PC-3 (cell line): ENCODE results near the gene S100Z. TPM values are rescaled to one million over a fixed set of nuclear protein-coding genes. Genes with fewer than 3 reads are reported as not detected.
A peak's percentile ranks its signal among the peaks of the same experiment; 100 is the strongest.

ENCODE experiments used
- ATAC-seq: fragments of 200-7000 bp; cut with Tn5 transposase; 2 replicates; pipeline ENCODE4 v1.9.1; 2020; ENCODE audit warnings: mild to moderate bottlenecking, moderate library complexity
- BruUV-seq: library from RNA; stranded (reverse); fragments of 400-500 nt; replicated peaks from 2 replicates; lab custom pipeline; 2021; lab: Mats Ljungman, UMichigan
- CTCF ChIA-PET: fragments of 300-600 bp; sonication (Branson Sonifier 250); formaldehyde crosslinking; loops from one replicate; lab custom pipeline; 2022; ENCODE audit warnings: antibody characterized with exemption; lab: Charles Lee
- POLR2A ChIA-PET: fragments of 300-600 bp; sonication (Branson Sonifier 250); formaldehyde crosslinking; loops from one replicate; lab custom pipeline; 2022; ENCODE audit warnings: antibody characterized with exemption; ENCODE audit not compliant: unreplicated experiment; lab: Charles Lee
- DNase-seq: peaks from one replicate; pipeline ENCODE4 v3.0.0-alpha.2; 2015
- H2AFZ ChIP-seq: fragments of 300-600 bp; sonication (generic); 2 replicates; pipeline ENCODE4 v1.6.0; 2016; ENCODE audit warnings: antibody characterized with exemption, low read length
- H3F3A ChIP-seq: fragments of 300-600 bp; sonication (generic); one replicate; pipeline ENCODE4 v1.6.0; 2017; ENCODE audit warnings: antibody characterized with exemption, low read length, control low read depth, mild to moderate bottlenecking; ENCODE audit not compliant: unreplicated experiment
- H3K27ac ChIP-seq: fragments of 300-600 bp; sonication (generic); 2 replicates; pipeline ENCODE4 v1.5.1; 2016; ENCODE audit warnings: mild to moderate bottlenecking, low read length
- H3K27me3 ChIP-seq: fragments of 300-600 bp; sonication (generic); 2 replicates; pipeline ENCODE4 v1.6.1; 2016; ENCODE audit warnings: low read length, mixed read lengths
- H3K36me3 ChIP-seq: fragments of 300-600 bp; sonication (generic); 2 replicates; pipeline ENCODE4 v1.6.1; 2016; ENCODE audit warnings: low read depth, mixed run types, low read length, mixed read lengths
- H3K4me1 ChIP-seq: fragments of 300-600 bp; sonication (generic); 2 replicates; pipeline ENCODE4 v1.5.1; 2016; ENCODE audit warnings: low read length; ENCODE audit not compliant: insufficient read depth
- H3K4me2 ChIP-seq: fragments of 300-600 bp; sonication (generic); 2 replicates; pipeline ENCODE4 v1.6.0; 2016; ENCODE audit warnings: low read length
- H3K4me3 ChIP-seq: fragments of 300-600 bp; sonication (generic); 2 replicates; pipeline ENCODE4 v1.5.1; 2016; ENCODE audit warnings: mild to moderate bottlenecking, low read length, mixed read lengths
- H3K79me2 ChIP-seq: fragments of 300-600 bp; sonication (generic); 2 replicates; pipeline ENCODE4 v1.6.1; 2017; ENCODE audit warnings: low read length, mixed read lengths
- H3K9ac ChIP-seq: fragments of 300-600 bp; sonication (generic); 2 replicates; pipeline ENCODE4 v1.6.0; 2016; ENCODE audit warnings: mild to moderate bottlenecking, low read length
- H3K9me2 ChIP-seq: fragments of 300-600 bp; sonication (generic); replicated peaks from 2 replicates; pipeline ENCODE4 v1.6.1; 2016; ENCODE audit warnings: mixed run types, low read length, mixed read lengths
- H3K9me3 ChIP-seq: fragments of 300-600 bp; sonication (generic); 2 replicates; pipeline ENCODE4 v1.6.1; 2016; ENCODE audit warnings: low read length, mixed read lengths
- H4K20me1 ChIP-seq: fragments of 300-600 bp; sonication (generic); 2 replicates; pipeline ENCODE4 v1.6.1; 2016; ENCODE audit warnings: low read length, mixed read lengths
- EZH2 ChIP-seq: fragments of 300-600 bp; sonication (generic); IDR thresholded peaks from one replicate; pipeline ENCODE4 v1.6.1; 2017; ENCODE audit warnings: antibody characterized with exemption, mild to moderate bottlenecking, low read length; ENCODE audit not compliant: unreplicated experiment
- EZH2phosphoT487 ChIP-seq: fragments of 300-600 bp; sonication (generic); IDR thresholded peaks from 2 replicates; pipeline ENCODE4 v1.6.1; 2018; ENCODE audit warnings: mild to moderate bottlenecking, antibody characterized with exemption, low read length, borderline replicate concordance
- intact Hi-C: fragments of 100-400 bp; cut with micrococcal nuclease; formaldehyde crosslinking; loops from 2 replicates; pipeline ENCODE4 v1.9.0; 2023
- total RNA-seq: library from RNA; depleted of rRNA; stranded (reverse); fragments of >200 nt; gene quantifications from 2 replicates; pipeline ENCODE4 v1.2.3, GENCODE V29; 2014
- TF ChIP-seq, protein P1 (sequence below): fragments of 300-600 bp; sonication (generic); conservative IDR thresholded peaks from 2 replicates; pipeline ENCODE4 v1.5.1; 2017; ENCODE audit warnings: antibody characterized with exemption, low read depth, mild to moderate bottlenecking, low read length

Gene S100Z
- total RNA-seq, 1 experiment from 2014 or later, result 0.11 TPM

DNA sequence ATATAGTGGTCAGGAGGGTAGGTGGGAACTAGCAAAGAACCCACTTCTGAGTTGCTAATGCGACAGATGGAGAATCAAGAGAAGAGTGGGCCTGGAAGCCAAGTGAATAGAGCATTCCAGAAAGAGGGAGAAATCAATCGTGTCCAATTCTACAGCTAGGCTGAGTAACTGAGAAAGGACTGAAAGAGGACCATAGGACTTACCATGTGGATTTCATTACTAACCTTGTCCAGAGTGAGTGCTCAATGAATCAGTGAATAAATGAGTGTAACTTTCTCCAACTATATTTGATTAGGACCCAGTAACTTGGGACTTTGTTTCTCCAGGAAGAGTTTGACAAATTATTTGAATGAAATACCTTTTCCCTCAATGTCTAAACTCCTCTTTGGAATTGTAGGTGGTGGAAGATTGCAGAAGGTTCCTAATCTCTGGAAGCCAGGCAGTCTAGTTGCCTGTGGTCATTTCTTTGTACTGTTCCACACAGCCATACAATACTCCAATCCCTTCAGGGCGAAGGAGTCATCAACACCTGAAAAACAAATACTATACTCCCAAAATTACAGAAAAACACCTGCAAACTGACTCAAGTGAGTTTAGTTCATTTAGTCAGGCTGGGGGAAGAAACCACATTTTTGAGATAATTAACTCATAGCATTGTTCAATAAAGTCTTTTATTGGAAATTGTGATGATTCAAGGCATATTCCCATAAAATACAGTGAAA lies 33.5 kb upstream of the S100Z start:
- Histone ChIP-seq H3K36me3 (peaks cover 7% of the 10 kb centered on the region), H3K27ac (peak overlapping the region; percentile 99), H3K79me2 (peaks cover 27% of the 10 kb centered on the region), H2AFZ (no peak overlapping the region), H3F3A (peaks cover 2% of the 10 kb centered on the region), H3K9me2 (no peaks in the 10 kb centered on the region), H3K4me3 (0 out of 2 replicates have a peak overlapping the region, but pooled peaks have one; percentile 21), H3K9me3 (no peaks in the 10 kb centered on the region), H3K27me3 (no peaks in the 10 kb centered on the region), H4K20me1 (peaks cover 21% of the 10 kb centered on the region), H3K4me2 (peak overlapping the region; percentile 63), H3K9ac (peak overlapping the region; percentile 81), H3K4me1 (peaks cover 49% of the 10 kb centered on the region)
- no peak for ATAC-seq
- ChIA-PET POLR2A (no interaction called here), CTCF (interaction anchor here (0.6 kb wide), 1 partner anchor 25 kb away, joined by 3 read pairs; no protein-coding TSS in a partner anchor)
- TF ChIP-seq EZH2 (no peak), EZH2phosphoT487 (no peak)
- TF ChIP-seq, protein P1, sequence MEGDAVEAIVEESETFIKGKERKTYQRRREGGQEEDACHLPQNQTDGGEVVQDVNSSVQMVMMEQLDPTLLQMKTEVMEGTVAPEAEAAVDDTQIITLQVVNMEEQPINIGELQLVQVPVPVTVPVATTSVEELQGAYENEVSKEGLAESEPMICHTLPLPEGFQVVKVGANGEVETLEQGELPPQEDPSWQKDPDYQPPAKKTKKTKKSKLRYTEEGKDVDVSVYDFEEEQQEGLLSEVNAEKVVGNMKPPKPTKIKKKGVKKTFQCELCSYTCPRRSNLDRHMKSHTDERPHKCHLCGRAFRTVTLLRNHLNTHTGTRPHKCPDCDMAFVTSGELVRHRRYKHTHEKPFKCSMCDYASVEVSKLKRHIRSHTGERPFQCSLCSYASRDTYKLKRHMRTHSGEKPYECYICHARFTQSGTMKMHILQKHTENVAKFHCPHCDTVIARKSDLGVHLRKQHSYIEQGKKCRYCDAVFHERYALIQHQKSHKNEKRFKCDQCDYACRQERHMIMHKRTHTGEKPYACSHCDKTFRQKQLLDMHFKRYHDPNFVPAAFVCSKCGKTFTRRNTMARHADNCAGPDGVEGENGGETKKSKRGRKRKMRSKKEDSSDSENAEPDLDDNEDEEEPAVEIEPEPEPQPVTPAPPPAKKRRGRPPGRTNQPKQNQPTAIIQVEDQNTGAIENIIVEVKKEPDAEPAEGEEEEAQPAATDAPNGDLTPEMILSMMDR, result no peak
- intact Hi-C loops, result loop anchor here (10.0 kb wide), 1 partner anchor 101 kb away; the partner anchor contains the start of gene F2R
- no TSS peak for BruUV-seq
- no peak for DNase-seq

DNA sequence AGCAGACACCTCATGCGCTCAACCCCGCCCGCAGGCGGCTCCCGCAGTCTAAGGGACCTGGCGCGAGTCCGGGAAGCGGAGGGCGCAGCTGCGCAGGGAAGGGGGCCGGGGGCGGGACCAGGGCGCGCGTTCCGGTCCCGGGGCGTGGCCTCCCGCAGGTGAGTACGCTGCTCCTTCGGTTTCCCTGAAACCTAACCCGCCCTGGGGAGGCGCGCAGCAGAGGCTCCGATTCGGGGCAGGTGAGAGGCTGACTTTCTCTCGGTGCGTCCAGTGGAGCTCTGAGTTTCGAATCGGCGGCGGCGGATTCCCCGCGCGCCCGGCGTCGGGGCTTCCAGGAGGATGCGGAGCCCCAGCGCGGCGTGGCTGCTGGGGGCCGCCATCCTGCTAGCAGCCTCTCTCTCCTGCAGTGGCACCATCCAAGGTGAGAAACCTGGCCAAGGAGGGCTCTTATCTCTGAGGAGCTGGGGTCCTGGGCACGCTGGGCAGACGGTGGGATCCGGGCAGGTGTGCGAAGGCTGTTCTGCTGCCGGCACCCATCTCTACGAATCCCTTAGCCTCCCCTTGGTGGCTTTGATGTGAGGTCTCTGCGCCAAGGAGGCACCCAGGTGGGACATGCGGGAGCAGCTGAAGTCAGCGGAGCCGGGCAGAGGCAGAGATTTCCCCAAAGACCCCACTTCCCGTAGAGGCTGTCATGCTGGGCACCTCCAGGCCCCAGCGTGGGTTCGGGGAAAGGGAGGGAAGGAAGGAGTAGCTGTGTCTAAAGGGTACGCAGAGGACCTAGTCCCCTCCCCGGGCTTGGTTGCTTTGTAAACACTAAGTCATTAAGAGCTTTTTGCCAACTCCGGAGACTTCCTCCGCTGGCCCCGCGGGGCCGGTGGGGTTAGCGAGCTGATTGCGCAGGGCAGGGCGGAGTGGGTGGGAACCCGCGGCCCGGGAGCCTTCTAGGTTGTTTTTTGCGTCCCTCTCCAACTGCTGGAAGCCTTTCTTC lies 30.7 kb upstream of the S100Z start, which contains the start of gene F2RL1:
TSS of gene F2RL1 (plus strand) at position 187 of the 988 bp plus-strand sequence. CDS start at position 340, 153 bp downstream.
- H3K4me2 ChIP-seq, result peak within 1 kb of the TSS; percentile 88
- H3K27me3 ChIP-seq, result no peaks in the 10 kb centered on the region
- H3K4me1 ChIP-seq, result peaks cover 64% of the 10 kb centered on the region
- H3K36me3 ChIP-seq, result peaks cover 15% of the 10 kb centered on the region
- H3K79me2 ChIP-seq, result peaks cover 56% of the 10 kb centered on the region
- H3K9ac ChIP-seq, result peak within 1 kb of the TSS; percentile 100
- DNase-seq, result peak; percentile 93
- no peaks in the 10 kb centered on the region for H3K9me3 ChIP-seq
- peak within 1 kb of the TSS; percentile 56; the same call in 1 of the 2 replicates for H2AFZ ChIP-seq
- CTCF ChIA-PET, result interaction anchor here (0.6 to 1.6 kb wide), 3 partner anchors 45 to 218 kb away, joined by 3 to 9 read pairs (median 5); no protein-coding TSS in a partner anchor
- TSS peak; percentile 52 for BruUV-seq
- peaks cover 2% of the 10 kb centered on the region for H3F3A ChIP-seq
- peak within 1 kb of the TSS; percentile 97 for H3K27ac ChIP-seq
- TF ChIP-seq, protein P1, result no peak
- TF ChIP-seq EZH2phosphoT487 (no peak), EZH2 (no peak)
- H3K9me2 ChIP-seq, result no peaks in the 10 kb centered on the region
- peak; percentile 65 for ATAC-seq
- H3K4me3 ChIP-seq, result peak within 1 kb of the TSS; percentile 79
- POLR2A ChIA-PET, result interaction anchor here (0.6 to 1.0 kb wide), 7 partner anchors 12 to 541 kb away, joined by 3 to 22 read pairs (median 8); partner anchors contain the start of gene AGGF1
- intact Hi-C loops, result loop anchor here (1.0 to 10.0 kb wide), 2 partner anchors 29 to 104 kb away; partner anchors contain the start of gene F2R
- peaks cover 46% of the 10 kb centered on the region for H4K20me1 ChIP-seq
